Esophagus muscularis mucosa (tissue), 4 donors: ENCODE data around the gene SHE. TPM values are rescaled to one million over a fixed set of nuclear protein-coding genes. Genes with fewer than 3 reads are reported as not detected.

Experiments used
- DNase-seq: peaks from one replicate; pipeline ENCODE4 v3.0.0-alpha.2; 2017; ENCODE audit errors: extremely low spot score
- H3K27ac ChIP-seq, 4 donors: fragments of 200-600 bp; sonication (generic); replicated peaks in 1 of 4; 1 replicate in 3 of 4; 2 replicates in 1 of 4; pipeline ENCODE4 v1.5.1; 2016 to 2019; ENCODE audit warnings: mild to moderate bottlenecking in 1 of 4
- H3K27me3 ChIP-seq, 4 donors: fragments of 200-600 bp; sonication (generic); one replicate each; pipeline versions ENCODE4 v1.5.1 to v1.6.0; 2016 to 2019
- H3K36me3 ChIP-seq, 4 donors: fragments of 200-600 bp; sonication (generic); one replicate each; pipeline ENCODE4 v1.5.1; 2016 to 2019
- H3K4me1 ChIP-seq, 4 donors: fragments of 200-600 bp; sonication (generic); one replicate each; pipeline ENCODE4 v1.5.1; 2016 to 2019
- H3K4me3 ChIP-seq, 4 donors: fragments of 200-600 bp; sonication (generic); 1 replicate in 2 of 4; 2 replicates in 2 of 4; pipeline ENCODE4 v1.5.1; 2016 to 2019; ENCODE audit warnings: mild to moderate bottlenecking in 4 of 4, moderate library complexity in 1 of 4
- H3K9me3 ChIP-seq, 4 donors: fragments of 200-600 bp; sonication (generic); 1 replicate in 3 of 4; 2 replicates in 1 of 4; pipeline ENCODE4 v1.5.1; 2016 to 2019
- CTCF ChIP-seq, 3 experiments: fragments of 200-600 bp in 2 of 3; fragments of 450-650 bp in 1 of 3; sonication (generic) in 2 of 3; IDR thresholded peaks; one replicate each; pipeline ENCODE4 v1.5.1; 2017 to 2019; ENCODE audit warnings: antibody characterized with exemption in 3 of 3, mild to moderate bottlenecking in 2 of 3, moderate library complexity in 1 of 3
- EP300 ChIP-seq: sonication (generic); formaldehyde crosslinking; IDR thresholded peaks from one replicate; pipeline ENCODE4 v1.6.1; 2017; ENCODE audit warnings: antibody characterized with exemption
- POLR2A ChIP-seq: fragments of 450-650 bp; IDR thresholded peaks from one replicate; pipeline ENCODE4 v1.6.1; 2017; ENCODE audit warnings: antibody characterized with exemption, moderate library complexity, mild to moderate bottlenecking, low read depth
- POLR2AphosphoS5 ChIP-seq, 2 donors: sonication (generic); formaldehyde crosslinking; IDR thresholded peaks; one replicate each; pipeline ENCODE4 v1.6.1; 2017; ENCODE audit warnings: antibody characterized with exemption in 2 of 2
- WGBS: methylation state at CpG from one replicate; pipeline ENCODE4 v1.1.5; 2018; 5-methylcytosine and 5-hydroxymethylcytosine counted together
- intact Hi-C: fragments of 100-400 bp; cut with DNase I; formaldehyde crosslinking; loops from one replicate; pipeline ENCODE4 v1.15.1; 2023
- total RNA-seq, 4 donors: library from RNA; depleted of rRNA; stranded (reverse); fragments of >200 nt; gene quantifications; one replicate each; pipeline versions ENCODE4 v1.1.0 to v1.2.1, GENCODE V29; 2016

The SHE gene
- total RNA-seq, 4 donors from 2014 or later: 12.5 to 17.0 (median 12.6) TPM

DNA sequence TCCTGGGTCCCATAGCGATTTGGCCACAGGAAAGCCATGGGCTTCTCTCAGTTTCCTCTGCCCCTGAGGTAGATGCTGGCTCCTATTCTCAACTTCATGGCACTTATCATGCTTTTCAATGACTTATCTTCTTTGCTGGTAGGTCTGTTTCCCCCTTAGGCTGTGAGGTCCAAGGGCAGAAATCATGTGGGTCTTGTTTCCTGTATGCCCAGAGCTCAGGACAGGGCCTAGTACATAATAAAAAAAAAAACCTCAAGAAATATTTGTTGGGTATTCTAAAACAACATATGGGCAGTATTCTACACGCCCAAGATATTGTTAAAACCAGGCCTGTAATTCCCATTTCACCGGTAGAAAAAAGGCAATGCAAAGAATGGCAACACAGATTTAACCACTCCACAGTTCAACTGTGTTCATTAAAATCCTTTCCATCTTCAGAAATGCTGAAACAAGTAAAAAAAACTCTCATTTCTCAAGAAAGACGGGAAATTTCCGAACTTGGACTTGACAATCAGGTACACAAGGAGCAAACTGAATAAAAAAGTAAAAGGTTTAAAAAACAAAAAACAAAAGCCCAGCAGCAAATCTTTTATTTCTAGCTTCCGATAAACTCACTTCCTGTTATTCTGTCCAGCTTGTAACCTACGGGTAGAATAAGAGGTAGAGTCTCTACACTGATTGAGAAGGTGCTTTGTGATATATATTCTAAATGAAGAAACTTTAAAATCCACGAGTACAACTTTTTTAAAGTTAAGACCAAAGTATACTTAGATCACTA is 6.5 kb downstream of the SHE start:
- peaks cover 0 to 22% (median 0%) of the 10 kb centered on the region in 4 donors for H3K36me3 ChIP-seq
- H3K27ac ChIP-seq: peak overlapping the region in 3 of 4 donors; percentile 11 to 46 (median 26)
- intact Hi-C loops: loop anchor here (10.0 kb wide), 1 partner anchor 169 kb away; no protein-coding TSS in a partner anchor
- peaks cover 0 to 35% (median 13%) of the 10 kb centered on the region in 4 donors for H3K27me3 ChIP-seq
- H3K4me1 ChIP-seq: peaks cover 11 to 31% (median 15%) of the 10 kb centered on the region in 4 donors
- no peak overlapping the region for H3K4me3 ChIP-seq
- no peak for DNase-seq
- no peaks in the 10 kb centered on the region for H3K9me3 ChIP-seq
- TF ChIP-seq CTCF (IDR thresholded peaks at IDR 0.05) (no peak), POLR2A (no peak), EP300 (no peak), POLR2AphosphoS5 (IDR thresholded peaks at IDR 0.05) (no peak)
- 73% methylated on average over 8 of the region's 8 CpGs for WGBS

GRCh38 chr1:154493276-154493675 is 8.9 kb downstream of the SHE start:
- H3K27ac ChIP-seq: peak overlapping the region; percentile 17 to 52 (median 35)

DNA sequence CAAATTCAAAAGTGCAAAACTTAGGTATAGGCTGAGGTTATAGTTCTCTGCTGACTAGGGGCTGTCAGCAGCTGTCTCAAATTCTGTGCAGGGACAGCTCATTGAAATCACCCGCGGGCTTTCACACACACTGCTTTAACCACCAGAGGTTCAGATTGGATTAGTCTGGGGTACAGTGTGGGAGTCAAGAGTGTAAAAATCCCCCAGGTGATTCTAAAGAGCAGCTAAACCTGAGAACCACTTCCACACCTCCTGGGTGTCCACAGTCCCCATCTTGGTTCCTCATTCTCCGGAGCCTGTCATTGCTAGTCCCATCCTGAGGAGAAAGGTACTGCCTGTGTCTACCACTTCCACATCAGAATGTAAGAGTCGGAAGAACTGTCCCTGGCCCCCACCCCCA is 10.1 kb downstream of the SHE start:
- peak overlapping the region in 3 of 4 donors; percentile 22 to 52 (median 48) for H3K27ac ChIP-seq
- H3K27me3 ChIP-seq: peaks cover 0 to 4% (median 0%) of the 10 kb centered on the region in 4 donors

More at GRCh38 chr1:154493276-154493675, 8.9 kb downstream of the SHE start:
- 59% methylated on average over 8 of the region's 8 CpGs for WGBS
- Histone ChIP-seq H3K36me3 (peaks cover 0 to 26% (median 3%) of the 10 kb centered on the region in 4 donors), H3K4me3 (no peak overlapping the region), H3K9me3 (no peaks in the 10 kb centered on the region), H3K4me1 (peaks cover 11 to 37% (median 19%) of the 10 kb centered on the region in 4 donors), H3K27me3 (peaks cover 0 to 11% (median 0%) of the 10 kb centered on the region in 4 donors)
- DNase-seq: no peak
- TF ChIP-seq EP300 (no peak), CTCF (IDR thresholded peaks at IDR 0.05) (no peak), POLR2AphosphoS5 (IDR thresholded peaks at IDR 0.05) (peak; percentile 54 to 60), POLR2A (no peak)
- intact Hi-C loops: loop anchor here (10.0 kb wide), 1 partner anchor 172 kb away; no protein-coding TSS in a partner anchor

GRCh38 chr1:154490317-154490716 is 11.9 kb downstream of the SHE start:
- 48% methylated on average over 1 of the region's 1 CpG for WGBS
- H3K27ac ChIP-seq: no peak overlapping the region
- no peaks in the 10 kb centered on the region for H3K9me3 ChIP-seq
- peaks cover 29 to 58% (median 35%) of the 10 kb centered on the region in 4 donors for H3K4me1 ChIP-seq
- peaks cover 0 to under 1% (median 0%) of the 10 kb centered on the region in 4 donors for H3K27me3 ChIP-seq
- no peak for DNase-seq
- intact Hi-C loops: loop anchor here (10.0 kb wide), 1 partner anchor 174 kb away; no protein-coding TSS in a partner anchor
- no peak overlapping the region for H3K4me3 ChIP-seq
- H3K36me3 ChIP-seq: peaks cover 0 to 42% (median 5%) of the 10 kb centered on the region in 4 donors
- TF ChIP-seq POLR2A (no peak), EP300 (no peak)

More for the DNA sequence above, 10.1 kb downstream of the SHE start:
- TF ChIP-seq CTCF (IDR thresholded peaks at IDR 0.05) (no peak), POLR2AphosphoS5 (IDR thresholded peaks at IDR 0.05) (no peak), POLR2A (no peak), EP300 (no peak)
- DNase-seq: no peak
- Histone ChIP-seq H3K9me3 (no peaks in the 10 kb centered on the region), H3K4me3 (no peak overlapping the region), H3K36me3 (peaks cover 0 to 26% (median 5%) of the 10 kb centered on the region in 4 donors), H3K4me1 (peaks cover 12 to 42% (median 21%) of the 10 kb centered on the region in 4 donors)
- 80% methylated on average over 4 of the region's 4 CpGs for WGBS
- intact Hi-C loops: loop anchor here (10.0 kb wide), 1 partner anchor 173 kb away; no protein-coding TSS in a partner anchor

DNA sequence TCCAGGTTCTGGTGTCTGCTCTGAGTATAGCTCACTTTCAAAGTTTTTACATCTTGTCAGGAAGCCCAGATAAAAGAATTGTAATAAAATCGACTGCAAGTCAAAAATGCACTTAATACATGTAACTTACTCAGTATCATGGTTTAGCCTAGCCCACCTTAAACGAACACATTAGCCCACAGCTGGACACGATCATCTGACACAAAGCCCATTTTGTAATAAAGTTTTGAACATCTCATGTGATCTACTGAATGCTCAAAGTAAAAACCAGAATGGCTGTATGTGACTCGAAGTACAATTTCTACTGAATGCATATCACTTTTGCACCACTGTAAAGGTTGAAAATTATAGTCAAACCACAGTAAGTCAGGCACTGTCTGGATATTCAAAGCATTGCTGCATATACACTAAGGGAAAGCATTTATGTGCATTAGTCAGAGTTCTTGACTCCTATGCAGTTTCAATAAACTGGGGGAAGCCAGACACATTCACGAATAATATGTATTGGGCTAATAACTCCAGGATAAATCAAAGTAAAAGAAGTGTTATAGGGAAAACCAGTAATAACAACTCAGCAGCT is 12.4 kb downstream of the SHE start:
- DNase-seq: no peak
- H3K4me1 ChIP-seq: peaks cover 31 to 55% (median 36%) of the 10 kb centered on the region in 4 donors
- H3K27me3 ChIP-seq: no peaks in the 10 kb centered on the region
- H3K9me3 ChIP-seq: no peaks in the 10 kb centered on the region
- intact Hi-C loops: loop anchor here (10.0 kb wide), 1 partner anchor 175 kb away; no protein-coding TSS in a partner anchor
- H3K36me3 ChIP-seq: peaks cover 0 to 42% (median 5%) of the 10 kb centered on the region in 4 donors
- no peak overlapping the region for H3K4me3 ChIP-seq
- TF ChIP-seq EP300 (no peak), POLR2A (no peak), POLR2AphosphoS5 (IDR thresholded peaks at IDR 0.05) (no peak), CTCF (IDR thresholded peaks at IDR 0.05) (no peak)
- WGBS: 50% methylated on average over 5 of the region's 5 CpGs
- H3K27ac ChIP-seq: no peak overlapping the region
